ENCODE results near the gene FHIT. TPM values are rescaled to one million over a fixed set of nuclear protein-coding genes. Genes with fewer than 3 reads are reported as not detected.

FHIT gene
- total RNA-seq, 4 donors from 2014 or later: 8.8 to 35.6 (median 12.6) TPM

DNA sequence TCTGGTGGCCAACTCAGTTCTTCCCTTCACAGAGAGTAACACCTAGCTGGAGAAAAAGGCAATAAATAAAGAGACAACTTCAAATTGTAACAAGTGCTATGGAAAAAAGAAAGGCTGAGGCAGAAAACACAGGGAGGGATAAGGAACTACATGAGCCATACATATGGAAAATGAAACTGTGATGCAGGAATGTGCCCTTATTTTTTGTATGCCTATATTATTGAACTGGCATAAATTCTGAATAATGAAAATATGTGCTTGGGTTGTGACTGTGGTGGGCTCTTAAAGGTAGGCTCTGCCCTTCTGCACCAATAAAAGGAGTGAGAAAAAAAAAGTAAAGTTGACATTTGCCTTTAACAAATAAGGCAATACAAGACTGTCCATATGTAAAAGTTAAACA is 19.6 kb downstream of the FHIT start:
- TF ChIP-seq POLR2A (IDR thresholded peaks at IDR 0.05) (no peak), CTCF (IDR thresholded peaks at IDR 0.05) (no peak), POLR2AphosphoS5 (IDR thresholded peaks at IDR 0.05) (no peak), EP300 (IDR thresholded peaks at IDR 0.05) (no peak)
- no peak overlapping the region for H3K4me3 ChIP-seq
- H3K4me1 ChIP-seq: no peaks in the 10 kb centered on the region
- H3K36me3 ChIP-seq: no peaks in the 10 kb centered on the region
- no peak for DNase-seq (ENCODE audit: low spot score in 2 of 2)
- H3K27ac ChIP-seq: no peak overlapping the region
- H3K9me3 ChIP-seq: no peaks in the 10 kb centered on the region
- H3K27me3 ChIP-seq: no peaks in the 10 kb centered on the region

DNA sequence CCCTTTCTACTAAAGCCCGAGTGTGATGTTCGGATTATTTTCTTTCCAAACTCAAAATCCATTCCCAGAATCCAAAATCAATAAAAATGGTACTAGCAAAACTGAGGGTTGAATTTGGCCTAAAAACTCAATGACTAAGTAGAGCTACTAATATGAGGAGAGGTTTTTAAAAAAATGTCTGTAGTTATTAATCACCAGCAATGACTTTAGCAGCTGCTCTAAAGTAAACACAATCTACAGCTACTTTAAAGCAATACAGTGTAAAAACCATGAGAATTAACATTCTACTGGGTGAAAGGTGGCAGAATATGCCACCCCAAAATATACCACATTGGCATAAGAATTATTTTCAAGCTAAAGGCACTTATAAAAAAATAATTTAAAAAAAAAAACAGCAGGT is 23.5 kb downstream of the FHIT start:
- no peak for DNase-seq (ENCODE audit: low spot score in 2 of 2)
- Histone ChIP-seq H3K9me3 (no peaks in the 10 kb centered on the region), H3K36me3 (no peaks in the 10 kb centered on the region), H3K27me3 (no peaks in the 10 kb centered on the region), H3K4me1 (no peaks in the 10 kb centered on the region), H3K4me3 (no peak overlapping the region), H3K27ac (no peak overlapping the region)
- 85% methylated on average over 2 of the region's 2 CpGs for WGBS
- no peak for TF ChIP-seq POLR2A (IDR thresholded peaks at IDR 0.05)
- no peak for TF ChIP-seq POLR2AphosphoS5 (IDR thresholded peaks at IDR 0.05)
- no peak for TF ChIP-seq EP300 (IDR thresholded peaks at IDR 0.05)
- no peak for TF ChIP-seq CTCF (IDR thresholded peaks at IDR 0.05)

DNA sequence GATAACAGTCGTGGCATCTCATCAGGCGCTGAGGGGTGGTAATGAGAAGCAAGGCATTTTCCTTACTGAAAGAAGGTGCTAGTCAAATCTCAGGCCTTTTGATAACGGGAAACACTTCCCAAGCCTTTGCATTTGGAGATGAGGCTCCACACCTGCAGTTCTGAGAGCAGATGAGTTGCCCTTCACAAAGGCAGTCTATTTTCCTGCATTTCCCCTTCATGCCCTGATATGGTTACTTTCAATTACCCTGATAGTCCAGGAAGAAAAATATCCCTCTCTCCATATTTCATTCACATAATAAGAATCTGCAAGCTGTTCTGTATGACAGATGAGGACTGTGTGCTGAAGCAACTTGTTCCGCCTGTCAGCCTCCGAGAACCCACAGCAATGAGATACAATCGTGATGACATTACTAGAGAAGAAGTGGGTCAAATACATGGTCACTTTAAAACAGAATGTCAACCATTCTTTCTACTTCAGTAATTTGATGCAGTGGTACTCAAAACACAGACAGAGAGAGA is 25.0 kb downstream of the FHIT start:
- H3K4me3 ChIP-seq: no peak overlapping the region
- no peak for DNase-seq (ENCODE audit: low spot score in 2 of 2)
- no peaks in the 10 kb centered on the region for H3K27me3 ChIP-seq
- H3K27ac ChIP-seq: no peak overlapping the region
- WGBS: 76% methylated on average over 6 of the region's 6 CpGs
- no peaks in the 10 kb centered on the region for H3K4me1 ChIP-seq
- no peaks in the 10 kb centered on the region for H3K36me3 ChIP-seq
- TF ChIP-seq POLR2AphosphoS5 (IDR thresholded peaks at IDR 0.05) (no peak), EP300 (IDR thresholded peaks at IDR 0.05) (no peak), POLR2A (IDR thresholded peaks at IDR 0.05) (no peak), CTCF (IDR thresholded peaks at IDR 0.05) (no peak)
- H3K9me3 ChIP-seq: no peaks in the 10 kb centered on the region

DNA sequence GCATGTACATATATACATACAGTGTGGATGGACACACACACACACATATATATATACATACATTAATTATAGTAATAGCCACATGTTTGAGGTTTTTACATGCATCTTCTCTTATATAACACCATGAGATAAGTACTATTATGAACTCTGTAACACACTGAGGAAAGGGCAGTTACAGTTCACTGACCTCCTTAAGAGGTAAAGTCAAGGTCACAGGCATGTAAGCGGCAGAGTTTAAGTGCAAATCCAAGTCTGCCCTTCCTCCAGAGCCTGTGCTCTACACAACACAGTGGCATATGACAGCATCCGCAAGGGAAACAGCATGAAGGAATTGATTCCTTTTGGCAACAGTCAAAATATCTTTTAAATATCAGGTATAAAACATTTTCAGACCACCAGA is 26.4 kb downstream of the FHIT start:
- Histone ChIP-seq H3K4me3 (no peak overlapping the region), H3K9me3 (no peaks in the 10 kb centered on the region), H3K27me3 (no peaks in the 10 kb centered on the region), H3K4me1 (no peaks in the 10 kb centered on the region), H3K27ac (no peak overlapping the region), H3K36me3 (no peaks in the 10 kb centered on the region)
- DNase-seq (ENCODE audit: low spot score in 2 of 2): no peak
- TF ChIP-seq CTCF (IDR thresholded peaks at IDR 0.05) (no peak), POLR2A (IDR thresholded peaks at IDR 0.05) (no peak), EP300 (IDR thresholded peaks at IDR 0.05) (no peak), POLR2AphosphoS5 (IDR thresholded peaks at IDR 0.05) (no peak)
- WGBS: 97% methylated on average over 2 of the region's 2 CpGs

GRCh38 chr3:61223451-61223850 is 27.8 kb downstream of the FHIT start:
- Histone ChIP-seq H3K27me3 (no peaks in the 10 kb centered on the region), H3K4me3 (no peak overlapping the region), H3K9me3 (no peaks in the 10 kb centered on the region), H3K4me1 (no peaks in the 10 kb centered on the region), H3K27ac (no peak overlapping the region), H3K36me3 (no peaks in the 10 kb centered on the region)
- TF ChIP-seq POLR2AphosphoS5 (IDR thresholded peaks at IDR 0.05) (no peak), CTCF (IDR thresholded peaks at IDR 0.05) (no peak), POLR2A (IDR thresholded peaks at IDR 0.05) (no peak), EP300 (IDR thresholded peaks at IDR 0.05) (no peak)
- DNase-seq (ENCODE audit: low spot score in 2 of 2): no peak
- WGBS: 70% methylated on average over 2 of the region's 2 CpGs

Measured in suprapubic skin (tissue), 4 donors.